Measurements from ENCODE around the gene KCTD7.

- TF ChIP-seq CTCF (IDR thresholded peaks at IDR 0.05) = no peak
- TF ChIP-seq EP300 (IDR thresholded peaks at IDR 0.05) = no peak
Observed at GRCh38 chr7:66681491-66682349, 53.0 kb downstream of the KCTD7 start.

Data from esophagus muscularis mucosa (tissue), 3 donors.